Stimulated activated CD8-positive, alpha-beta memory T cell treated with anti-CD3 and anti-CD28 coated beads, Interleukin-12 subunit alpha, Interleukin-12 subunit beta, amount 100 ng/mL, for 24 hours (primary cell): Measurements from ENCODE around the gene SOWAHD.
"Not testable (repeated sequence)": the region's sequence is repeated elsewhere in the genome, so short reads cannot be mapped to it uniquely, and the experiment has no call there.

Experiments
- DNase-seq: peaks from one replicate; pipeline ENCODE4 v3.0.0-alpha.2; 2020; ENCODE audit errors: extremely low read depth

Gene SOWAHD

DNA sequence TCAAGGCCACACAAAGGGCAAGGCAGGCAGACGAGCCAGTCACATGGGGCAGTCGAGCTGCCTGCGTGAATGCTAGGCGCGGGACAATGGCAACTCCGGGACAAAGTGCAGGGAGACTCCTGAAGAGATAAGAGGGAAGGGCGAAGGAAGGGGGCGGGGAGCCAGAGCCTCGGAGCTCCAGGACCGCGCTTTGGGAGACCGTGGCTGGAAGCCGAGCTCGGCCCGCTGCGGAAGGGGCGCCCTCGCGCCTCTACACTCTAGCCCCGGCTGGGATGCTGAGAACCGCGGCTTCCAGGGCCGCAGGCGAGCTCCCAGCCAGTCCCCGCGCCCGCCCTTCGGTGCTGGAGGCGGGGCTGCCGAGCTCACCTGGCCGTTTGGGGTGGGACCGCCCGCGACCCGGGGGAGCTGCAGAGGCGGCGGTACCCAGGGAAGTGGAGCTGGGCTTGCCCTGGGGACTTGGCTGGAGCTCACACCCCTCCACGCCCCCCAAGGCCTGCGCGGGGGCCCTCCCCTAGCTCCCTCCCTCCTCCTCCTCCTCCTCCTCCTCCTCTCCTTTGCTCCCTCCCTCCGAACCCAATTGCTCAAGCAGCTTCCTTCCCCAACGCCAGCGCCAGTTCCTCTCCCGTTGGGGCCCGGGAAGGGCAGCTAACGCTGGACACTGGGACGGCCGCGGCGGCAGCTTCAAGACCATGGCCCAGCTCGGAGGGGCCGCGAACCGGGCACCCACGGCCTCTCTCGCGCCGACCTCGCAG is at the start of gene SOWAHD:
Gene SOWAHD, plus strand, starts transcription at position 610 of the 752 bp plus-strand sequence. Its CDS starts 80 bp downstream, at position 690.
- DNase-seq, result no peak

- no peak for DNase-seq
Observed at GRCh38 chrX:119708936-119709335, 49.5 kb upstream of the SOWAHD start.

DNA sequence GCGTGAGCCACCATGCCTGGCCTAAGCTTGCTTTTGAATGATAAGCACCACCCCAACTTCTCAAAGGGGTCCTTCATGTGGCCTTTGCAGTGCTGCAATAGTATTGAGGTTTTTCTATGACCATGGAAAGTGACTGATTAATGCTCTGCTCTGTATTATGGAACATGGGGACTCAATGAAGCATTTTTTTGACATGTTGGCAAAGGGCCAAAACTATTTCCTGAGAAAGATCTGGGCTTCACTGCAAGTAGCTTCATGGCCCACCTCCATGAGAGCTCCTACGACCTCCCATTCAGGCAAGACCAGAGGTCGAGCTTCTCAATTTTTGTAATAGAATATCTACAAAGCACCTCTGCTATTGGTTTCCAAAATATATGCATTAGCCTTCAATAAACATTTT is 48.8 kb upstream of the SOWAHD start:
- no peak for DNase-seq

- DNase-seq, result no peak
Observed at GRCh38 chrX:119721487-119721886, 36.9 kb upstream of the SOWAHD start.

DNA sequence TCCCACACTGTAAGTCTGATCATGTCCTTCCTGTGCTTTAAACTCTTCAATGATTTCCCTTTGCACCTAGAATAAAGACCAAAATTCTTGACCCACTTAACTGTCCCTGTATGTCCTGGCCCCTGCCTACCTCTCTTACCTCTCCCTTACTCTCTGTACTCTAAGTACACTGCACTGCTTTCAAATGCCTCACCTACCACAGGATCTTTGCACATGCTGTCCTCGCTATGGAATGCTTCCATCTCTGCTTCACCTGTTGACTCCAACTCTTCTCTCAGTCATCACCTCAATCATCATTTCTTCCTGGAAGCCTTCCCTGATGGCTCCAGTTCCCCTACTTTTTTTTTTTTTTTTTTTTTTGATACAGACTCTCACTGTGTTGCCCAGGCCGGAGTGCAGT is 36.5 kb upstream of the SOWAHD start:
- no peak for DNase-seq

DNA sequence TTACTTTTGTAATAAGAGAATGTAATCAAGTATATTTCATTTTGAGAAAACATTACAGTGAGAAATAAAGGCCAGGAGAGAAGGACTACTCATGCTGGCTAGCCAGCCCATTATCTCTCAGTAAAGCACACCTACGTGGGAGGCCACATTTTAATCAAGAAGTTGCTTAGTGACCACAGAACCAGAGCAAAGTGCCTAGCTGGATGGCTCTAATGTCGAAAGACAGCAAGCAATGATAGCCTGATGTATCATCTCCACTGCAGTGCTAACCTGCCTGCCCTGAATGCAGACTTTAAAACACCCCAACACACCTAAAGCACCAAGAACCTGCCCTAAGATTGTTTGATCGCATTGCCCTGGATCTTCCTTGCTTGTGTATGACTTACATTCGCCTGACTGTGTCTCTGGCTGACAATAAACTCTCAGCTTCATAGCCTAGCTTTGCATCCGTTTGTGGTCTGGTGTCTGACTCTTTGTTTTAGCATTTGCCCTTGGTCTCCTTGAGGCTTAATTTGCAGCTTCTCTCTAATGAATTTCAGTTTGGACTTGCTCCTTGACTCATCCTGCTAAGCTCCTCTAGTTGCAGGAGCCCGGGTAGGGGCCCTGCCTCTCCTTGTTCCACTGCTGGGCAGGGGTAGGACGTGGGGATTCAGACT is 31.4 kb upstream of the SOWAHD start:
- no peak for DNase-seq

DNA sequence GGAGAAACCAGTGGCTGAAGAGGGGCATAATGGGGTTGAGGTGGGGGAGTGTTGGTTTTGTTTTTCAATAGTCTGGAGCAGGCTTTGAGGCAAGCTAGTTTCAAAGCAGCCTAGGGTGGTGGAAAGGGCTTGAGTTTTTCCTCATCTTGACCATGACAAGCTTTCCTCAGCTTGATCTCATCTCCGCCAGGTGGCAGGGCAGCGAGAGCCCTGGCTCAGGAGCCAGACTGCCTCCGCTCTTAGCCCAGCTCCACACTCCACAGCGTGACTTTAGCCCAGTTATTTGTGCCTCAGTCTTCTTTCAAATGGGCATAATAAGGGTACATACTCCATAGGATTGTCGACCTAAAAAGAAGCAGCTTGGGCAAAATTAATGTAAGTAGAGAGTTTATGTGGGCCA is 29.9 kb upstream of the SOWAHD start:
- DNase-seq, result no peak

DNA sequence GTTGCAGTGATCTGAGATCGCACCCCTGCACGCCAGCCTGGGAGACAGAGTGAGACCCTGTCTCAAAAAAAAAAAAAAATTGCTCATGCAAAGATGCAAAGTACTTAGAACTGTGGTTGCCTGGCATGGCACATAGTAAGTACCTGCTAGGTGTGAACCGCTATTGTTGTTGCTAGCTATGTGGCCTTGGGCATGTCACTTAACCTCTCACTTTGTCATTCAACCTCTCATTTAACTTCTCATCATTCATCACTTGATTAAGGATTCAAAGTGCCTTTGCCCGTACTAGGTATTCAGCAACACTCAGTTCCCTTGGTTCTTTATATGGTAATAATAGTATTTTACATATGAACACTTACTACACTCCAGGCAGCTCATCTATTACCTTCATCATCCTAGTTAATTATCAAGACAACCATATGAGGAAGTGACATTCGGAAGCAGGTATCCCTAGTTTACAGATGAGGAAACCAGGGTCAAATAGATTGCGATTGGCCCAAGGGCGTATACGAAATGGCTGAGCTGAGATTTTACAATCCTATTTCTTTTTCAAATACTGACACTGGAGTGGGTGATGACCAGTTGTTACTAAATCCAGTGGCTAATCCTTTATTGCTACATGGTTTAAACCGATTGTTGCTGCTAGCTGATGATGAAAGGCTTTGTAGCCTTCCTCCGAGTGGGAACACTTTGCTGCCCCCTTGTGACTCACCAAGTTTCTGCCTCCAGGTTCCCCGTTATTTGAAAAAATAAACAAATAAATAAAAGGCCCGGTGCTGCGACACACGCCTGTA is 28.8 kb upstream of the SOWAHD start:
- DNase-seq, result no peak

DNA sequence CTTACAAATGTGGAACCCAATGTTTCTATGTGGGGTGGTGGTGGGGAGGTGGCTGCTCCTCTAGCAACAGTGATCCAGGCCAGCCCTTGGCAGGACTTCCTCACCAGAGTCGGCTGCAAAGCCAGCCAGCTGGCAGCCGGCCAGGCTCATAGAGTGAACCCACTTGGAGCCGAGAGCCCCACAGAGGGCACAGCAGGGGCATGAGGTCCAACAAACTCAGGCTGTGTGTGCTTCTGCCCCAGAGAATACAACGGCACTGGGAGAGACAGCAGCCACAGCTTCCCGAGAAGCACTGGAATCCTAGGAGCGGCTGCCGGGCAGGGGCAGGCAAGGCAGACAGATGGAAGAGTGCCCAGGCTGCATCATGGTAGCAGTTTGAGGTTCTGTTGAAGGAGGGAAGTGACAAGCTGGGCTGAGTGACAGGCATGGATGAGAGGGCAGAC is 23.5 kb upstream of the SOWAHD start:
- no peak for DNase-seq

DNA sequence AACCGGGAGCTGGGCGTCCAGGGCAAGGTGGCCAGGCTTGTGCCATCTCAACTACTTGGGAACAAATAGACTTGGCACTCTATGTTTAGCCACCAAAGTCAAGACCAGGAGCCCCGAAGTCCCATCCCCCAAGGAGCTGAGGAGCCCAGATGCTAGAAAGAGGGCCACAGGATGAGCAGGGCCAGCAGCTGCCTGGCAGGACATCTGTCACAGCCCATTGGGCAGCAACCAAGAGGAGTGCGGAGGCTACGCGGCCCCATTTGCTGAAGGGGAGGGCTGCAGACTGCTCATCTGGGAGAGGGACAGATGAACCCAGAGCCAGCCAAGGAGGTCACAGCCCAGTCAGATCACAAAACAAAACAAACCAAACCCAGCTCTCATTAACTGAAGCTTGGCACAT is 22.9 kb upstream of the SOWAHD start:
- DNase-seq, result no peak

DNA sequence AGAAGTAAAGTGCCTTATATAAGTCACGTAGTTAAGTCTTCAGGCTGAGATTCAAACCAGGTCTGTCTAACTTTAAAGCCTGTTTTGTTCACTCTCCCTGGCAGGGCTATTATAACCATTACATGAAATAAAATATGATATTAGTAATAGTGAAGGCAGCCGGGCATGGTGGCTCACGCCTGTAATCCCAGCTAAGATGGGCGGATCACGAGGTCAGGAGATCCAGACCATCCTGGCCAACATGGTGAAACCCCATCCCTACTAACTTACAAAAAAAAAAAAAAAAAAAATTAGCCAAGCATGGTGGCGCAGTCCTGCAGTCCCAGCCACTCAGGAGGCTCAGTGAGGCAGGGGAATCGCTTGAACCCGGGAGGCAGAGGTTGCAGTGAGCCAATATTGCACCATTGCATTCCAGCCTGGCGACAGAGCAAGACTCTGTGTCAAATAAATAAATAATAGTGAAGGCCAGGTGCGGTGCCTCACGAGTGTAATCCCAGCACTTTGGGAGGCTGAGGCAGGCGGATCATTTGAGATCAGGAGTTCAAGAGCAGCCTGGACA is 22.1 kb upstream of the SOWAHD start:
- DNase-seq, result no peak

- no peak for DNase-seq
Observed at GRCh38 chrX:119738742-119739141, 19.6 kb upstream of the SOWAHD start.

DNA sequence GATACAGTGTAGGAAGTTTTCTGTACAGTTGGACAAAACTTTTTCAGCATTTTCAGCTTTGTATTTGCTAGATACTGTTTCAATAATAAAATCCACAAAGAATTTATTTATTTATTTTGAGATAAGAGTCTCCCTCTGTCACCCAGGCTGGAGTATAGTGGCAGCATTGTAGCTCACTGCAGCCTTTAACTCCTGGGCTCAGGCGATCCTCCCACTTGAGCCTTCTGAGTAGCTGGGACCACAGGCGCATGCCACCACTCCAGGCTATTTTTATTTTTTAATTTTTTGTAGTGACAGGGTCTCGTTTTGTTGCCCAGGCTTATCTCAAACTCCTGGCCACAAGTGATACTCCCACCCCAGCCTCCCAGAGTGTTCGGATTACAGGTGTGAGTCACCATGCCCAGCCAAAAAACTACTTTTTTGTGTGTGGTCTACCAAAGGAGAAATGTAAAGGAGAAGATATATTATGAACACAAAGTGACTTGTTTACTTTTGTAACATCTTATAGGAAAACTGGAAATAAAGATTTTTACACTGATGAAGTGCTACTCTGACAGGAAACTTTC is 13.0 kb upstream of the SOWAHD start:
- DNase-seq, result no peak

DNA sequence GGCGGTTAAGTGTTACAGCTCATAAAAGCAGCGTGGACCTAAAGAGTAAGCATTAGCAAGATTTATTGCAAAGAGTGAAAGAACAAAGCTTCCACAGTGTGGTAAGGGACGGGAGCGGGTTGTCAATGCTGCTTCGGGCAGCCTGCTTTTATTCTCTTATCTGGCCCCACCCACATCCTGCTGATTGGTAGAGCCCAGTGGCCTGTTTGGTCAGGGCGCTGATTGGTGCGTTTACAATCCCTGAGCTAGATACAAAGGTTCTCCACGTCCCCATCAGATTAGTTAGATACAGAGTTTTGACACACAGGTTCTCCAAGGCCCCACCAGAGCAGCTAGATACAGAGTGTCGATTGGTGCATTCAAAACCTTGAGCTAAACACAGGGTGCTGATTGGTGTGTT is 8.3 kb upstream of the SOWAHD start:
- DNase-seq, result not testable (repeated sequence)

- DNase-seq, result not testable (repeated sequence)
Observed at GRCh38 chrX:119750751-119751150, 7.6 kb upstream of the SOWAHD start.

GRCh38 chrX:119753001-119753400 is 5.4 kb upstream of the SOWAHD start:
- DNase-seq, result no peak

DNA sequence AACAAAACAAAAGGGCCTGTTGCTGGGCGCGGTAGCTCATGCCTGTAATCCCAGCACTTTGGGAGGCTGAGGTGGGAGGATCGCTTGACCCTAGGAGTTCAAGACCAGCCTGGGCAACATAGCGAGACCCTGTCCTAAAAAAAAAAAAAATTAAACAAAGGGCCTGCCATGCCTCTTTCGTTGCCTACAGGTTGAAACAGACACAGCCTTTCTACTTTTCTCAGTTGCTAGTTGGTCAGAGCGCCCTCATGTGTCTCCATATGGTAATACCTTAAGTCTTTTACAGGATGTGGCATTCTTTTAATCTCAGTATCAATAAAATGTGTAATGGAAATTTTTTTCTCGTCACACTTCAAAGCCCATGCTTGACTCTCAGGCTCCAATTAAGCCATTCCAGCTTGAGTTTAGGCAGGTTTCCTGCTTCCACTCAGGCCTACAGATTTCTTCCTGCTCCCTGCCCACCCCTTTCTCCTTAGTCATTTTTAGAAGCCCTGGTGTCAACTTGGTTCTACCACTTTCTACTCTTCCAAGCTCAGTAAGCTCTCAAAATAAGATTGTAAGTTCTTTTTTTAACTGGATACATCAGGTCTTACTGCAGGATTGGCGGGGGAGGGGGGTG is 4.6 kb upstream of the SOWAHD start:
- DNase-seq, result no peak

GRCh38 chrX:119755981-119756533 is 2.3 kb upstream of the SOWAHD start:
- DNase-seq, result peak; percentile 14

DNA sequence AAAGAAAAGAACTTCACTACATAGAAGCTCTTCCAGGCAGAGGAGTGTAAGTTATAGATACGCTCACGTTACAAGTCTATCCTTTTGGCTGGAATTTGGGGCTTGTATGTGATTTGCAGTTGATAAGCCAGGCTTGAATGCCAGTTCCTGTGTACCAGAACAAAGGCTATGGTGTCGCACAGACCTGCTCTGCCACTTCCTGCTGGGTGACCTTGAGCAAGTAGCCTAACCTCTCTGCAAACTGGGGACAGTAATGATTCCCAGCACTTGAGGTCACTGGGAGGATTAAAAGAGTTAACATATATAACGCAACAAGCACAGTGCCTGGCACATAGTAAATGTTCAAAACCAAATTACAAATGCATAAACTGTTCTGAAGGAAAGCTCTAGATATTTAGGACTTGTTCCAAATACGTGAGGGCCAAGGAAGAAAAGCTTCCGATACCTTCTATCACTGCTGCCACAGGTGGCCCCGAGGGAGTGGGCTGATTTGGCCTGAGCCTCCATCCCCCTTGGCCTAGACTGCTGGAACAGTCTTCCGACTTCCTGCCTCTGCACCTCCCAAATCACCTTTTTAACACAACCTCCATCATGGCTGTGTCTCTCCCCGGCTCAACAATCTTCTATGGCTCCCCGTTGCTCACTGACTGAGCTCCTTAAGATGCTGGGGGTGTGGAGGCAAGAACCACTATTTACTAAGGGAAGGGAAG is 1.3 kb upstream of the SOWAHD start:
- no peak for DNase-seq

DNA sequence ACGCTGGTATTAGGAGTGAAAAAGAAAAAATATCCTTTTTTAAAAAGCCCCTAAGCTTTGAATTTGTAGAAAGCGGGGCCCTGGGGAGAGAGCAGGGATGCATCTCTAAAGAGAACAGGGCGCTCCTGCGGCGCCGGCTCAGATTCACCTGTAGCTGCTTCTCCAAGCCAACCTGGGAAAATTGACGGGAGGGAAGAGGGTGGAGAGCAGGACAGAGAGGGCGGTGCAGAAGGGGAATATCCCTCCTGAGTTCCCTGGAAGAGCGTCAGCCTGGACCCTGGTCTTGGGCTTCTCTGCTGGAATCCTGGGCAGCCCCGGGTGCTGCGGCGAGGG is 776 bp upstream of the SOWAHD start:
- DNase-seq, result no peak
